Measurements from ENCODE around the gene PLS1.

GRCh38 chr3:142664311-142664710 lies 68.1 kb downstream of the PLS1 start:
- TF ChIP-seq CTCF (IDR thresholded peaks at IDR 0.05 in 2 of 3, conservative IDR thresholded peaks at IDR 0.05 in 1 of 3; ENCODE audit: borderline replicate concordance in 1 of 3, insufficient read depth in 1 of 3, low read depth in 2 of 3, low read length in 2 of 3) (no peak), SRF (IDR thresholded peaks at IDR 0.05; ENCODE audit: low read depth) (no peak), POLR2AphosphoS5 (IDR thresholded peaks at IDR 0.05; ENCODE audit: low read depth, low read length) (no peak), EZH2 (IDR thresholded peaks at IDR 0.05) (no peak), MAX (IDR thresholded peaks at IDR 0.05) (no peak), ELF1 (IDR thresholded peaks at IDR 0.05; ENCODE audit: borderline replicate concordance, low read depth) (no peak), EZH2phosphoT487 (IDR thresholded peaks at IDR 0.05; ENCODE audit: borderline replicate concordance) (no peak), POLR2A (IDR thresholded peaks at IDR 0.05; ENCODE audit: borderline replicate concordance, extremely low read depth, insufficient read depth, insufficient read length) (no peak), YY1 (IDR thresholded peaks at IDR 0.05; ENCODE audit: extremely low read depth, insufficient replicate concordance, low read depth, low read length) (no peak)

All from HCT116 (cell line).